ENCODE data around the gene PTBP2.

DNA sequence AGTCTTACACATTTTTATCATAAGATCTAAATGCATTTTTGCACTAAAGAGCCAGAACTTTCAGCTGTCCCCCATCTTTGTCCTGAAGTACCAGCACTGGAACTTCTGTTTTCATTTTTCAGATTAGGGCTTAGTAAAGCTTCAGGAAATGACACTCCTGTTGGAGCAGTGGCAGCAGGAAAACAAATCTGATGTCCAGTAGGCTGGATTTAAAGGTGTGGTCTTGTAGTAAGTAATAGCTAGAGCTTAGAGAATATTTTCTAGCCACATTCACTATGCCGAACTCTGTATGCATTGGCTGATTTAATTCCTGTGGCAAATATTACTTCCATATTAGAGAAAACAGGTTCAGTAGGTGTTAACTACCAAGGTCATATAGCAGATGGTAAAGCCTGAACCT lies 103.6 kb downstream of the PTBP2 start:
- TF ChIP-seq, protein P1, sequence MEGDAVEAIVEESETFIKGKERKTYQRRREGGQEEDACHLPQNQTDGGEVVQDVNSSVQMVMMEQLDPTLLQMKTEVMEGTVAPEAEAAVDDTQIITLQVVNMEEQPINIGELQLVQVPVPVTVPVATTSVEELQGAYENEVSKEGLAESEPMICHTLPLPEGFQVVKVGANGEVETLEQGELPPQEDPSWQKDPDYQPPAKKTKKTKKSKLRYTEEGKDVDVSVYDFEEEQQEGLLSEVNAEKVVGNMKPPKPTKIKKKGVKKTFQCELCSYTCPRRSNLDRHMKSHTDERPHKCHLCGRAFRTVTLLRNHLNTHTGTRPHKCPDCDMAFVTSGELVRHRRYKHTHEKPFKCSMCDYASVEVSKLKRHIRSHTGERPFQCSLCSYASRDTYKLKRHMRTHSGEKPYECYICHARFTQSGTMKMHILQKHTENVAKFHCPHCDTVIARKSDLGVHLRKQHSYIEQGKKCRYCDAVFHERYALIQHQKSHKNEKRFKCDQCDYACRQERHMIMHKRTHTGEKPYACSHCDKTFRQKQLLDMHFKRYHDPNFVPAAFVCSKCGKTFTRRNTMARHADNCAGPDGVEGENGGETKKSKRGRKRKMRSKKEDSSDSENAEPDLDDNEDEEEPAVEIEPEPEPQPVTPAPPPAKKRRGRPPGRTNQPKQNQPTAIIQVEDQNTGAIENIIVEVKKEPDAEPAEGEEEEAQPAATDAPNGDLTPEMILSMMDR (IDR thresholded peaks at IDR 0.05; ENCODE audit: low read depth, low read length, missing input control): no peak
- no peak for TF ChIP-seq GABPA (IDR thresholded peaks at IDR 0.05 in 1 of 2, conservative IDR thresholded peaks at IDR 0.05 in 1 of 2)
- TF ChIP-seq, protein P2, sequence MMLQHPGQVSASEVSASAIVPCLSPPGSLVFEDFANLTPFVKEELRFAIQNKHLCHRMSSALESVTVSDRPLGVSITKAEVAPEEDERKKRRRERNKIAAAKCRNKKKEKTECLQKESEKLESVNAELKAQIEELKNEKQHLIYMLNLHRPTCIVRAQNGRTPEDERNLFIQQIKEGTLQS (IDR thresholded peaks at IDR 0.05): no peak
- no peak for TF ChIP-seq FOXA1 (IDR thresholded peaks at IDR 0.05)
- TF ChIP-seq, protein P3, sequence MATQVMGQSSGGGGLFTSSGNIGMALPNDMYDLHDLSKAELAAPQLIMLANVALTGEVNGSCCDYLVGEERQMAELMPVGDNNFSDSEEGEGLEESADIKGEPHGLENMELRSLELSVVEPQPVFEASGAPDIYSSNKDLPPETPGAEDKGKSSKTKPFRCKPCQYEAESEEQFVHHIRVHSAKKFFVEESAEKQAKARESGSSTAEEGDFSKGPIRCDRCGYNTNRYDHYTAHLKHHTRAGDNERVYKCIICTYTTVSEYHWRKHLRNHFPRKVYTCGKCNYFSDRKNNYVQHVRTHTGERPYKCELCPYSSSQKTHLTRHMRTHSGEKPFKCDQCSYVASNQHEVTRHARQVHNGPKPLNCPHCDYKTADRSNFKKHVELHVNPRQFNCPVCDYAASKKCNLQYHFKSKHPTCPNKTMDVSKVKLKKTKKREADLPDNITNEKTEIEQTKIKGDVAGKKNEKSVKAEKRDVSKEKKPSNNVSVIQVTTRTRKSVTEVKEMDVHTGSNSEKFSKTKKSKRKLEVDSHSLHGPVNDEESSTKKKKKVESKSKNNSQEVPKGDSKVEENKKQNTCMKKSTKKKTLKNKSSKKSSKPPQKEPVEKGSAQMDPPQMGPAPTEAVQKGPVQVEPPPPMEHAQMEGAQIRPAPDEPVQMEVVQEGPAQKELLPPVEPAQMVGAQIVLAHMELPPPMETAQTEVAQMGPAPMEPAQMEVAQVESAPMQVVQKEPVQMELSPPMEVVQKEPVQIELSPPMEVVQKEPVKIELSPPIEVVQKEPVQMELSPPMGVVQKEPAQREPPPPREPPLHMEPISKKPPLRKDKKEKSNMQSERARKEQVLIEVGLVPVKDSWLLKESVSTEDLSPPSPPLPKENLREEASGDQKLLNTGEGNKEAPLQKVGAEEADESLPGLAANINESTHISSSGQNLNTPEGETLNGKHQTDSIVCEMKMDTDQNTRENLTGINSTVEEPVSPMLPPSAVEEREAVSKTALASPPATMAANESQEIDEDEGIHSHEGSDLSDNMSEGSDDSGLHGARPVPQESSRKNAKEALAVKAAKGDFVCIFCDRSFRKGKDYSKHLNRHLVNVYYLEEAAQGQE (IDR thresholded peaks at IDR 0.05): no peak
- TF ChIP-seq YY1 (IDR thresholded peaks at IDR 0.05): no peak
- TF ChIP-seq SP1 (IDR thresholded peaks at IDR 0.05): no peak
- no peak for TF ChIP-seq RAD21 (IDR thresholded peaks at IDR 0.05)
- no peak for TF ChIP-seq TAF1 (conservative IDR thresholded peaks at IDR 0.05)
- TF ChIP-seq, protein P4, sequence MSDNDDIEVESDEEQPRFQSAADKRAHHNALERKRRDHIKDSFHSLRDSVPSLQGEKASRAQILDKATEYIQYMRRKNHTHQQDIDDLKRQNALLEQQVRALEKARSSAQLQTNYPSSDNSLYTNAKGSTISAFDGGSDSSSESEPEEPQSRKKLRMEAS (IDR thresholded peaks at IDR 0.05): no peak

Data from liver (tissue), 3 donors.